HG02571 (cell line): ENCODE data around the gene PKHD1.

Experiments
- ATAC-seq: cut with Tn5 transposase; IDR thresholded peaks from one replicate; pipeline ENCODE4 v1.9.1; 2021; ENCODE audit warnings: mild to moderate bottlenecking, moderate library complexity; ENCODE audit not compliant: unreplicated experiment

PKHD1 gene

GRCh38 chr6:51651132-51651817, 436.1 kb downstream of the PKHD1 start:
- ATAC-seq = no peak

DNA sequence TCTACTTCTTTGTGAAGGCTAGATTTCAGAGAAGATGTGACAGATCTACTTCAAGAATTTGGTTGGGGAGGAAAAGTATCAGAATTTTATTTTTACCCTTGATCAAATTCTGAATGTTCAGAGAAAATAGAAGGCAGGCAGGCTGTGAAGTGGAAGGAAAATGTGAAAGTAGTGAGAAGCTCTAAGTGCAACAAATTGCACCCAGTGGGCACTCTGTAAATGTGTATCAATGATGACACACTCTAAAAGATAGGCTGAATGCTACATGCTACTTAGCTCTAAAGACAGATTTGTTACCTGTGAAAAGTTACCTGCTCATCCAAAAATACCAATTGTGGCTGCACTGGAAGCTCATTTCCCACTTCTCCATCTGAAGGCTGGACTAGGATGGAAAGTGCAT, 438.6 kb downstream of the PKHD1 start:
- no peak for ATAC-seq

DNA sequence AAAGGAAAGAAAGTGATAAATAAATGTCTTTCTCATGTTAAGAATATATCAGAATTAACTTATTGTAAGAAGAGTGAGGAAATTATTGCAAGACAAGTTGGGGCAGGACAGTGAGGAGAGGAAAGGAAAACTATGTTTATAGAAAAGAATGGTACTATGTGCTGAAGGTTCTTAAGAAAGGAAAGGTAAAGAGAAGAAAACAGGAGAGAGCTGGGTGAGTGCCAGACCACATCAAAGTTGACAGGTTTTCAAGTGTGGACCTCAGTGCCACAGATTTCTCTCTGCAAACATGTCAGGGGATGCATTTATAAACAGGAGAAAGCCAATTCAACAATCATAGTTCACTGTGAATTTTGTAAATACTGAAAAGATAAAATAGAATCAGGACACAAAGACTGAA, 439.2 kb downstream of the PKHD1 start:
- ATAC-seq = no peak

- no peak for ATAC-seq
Observed at GRCh38 chr6:51644426-51644825, 443.0 kb downstream of the PKHD1 start.

DNA sequence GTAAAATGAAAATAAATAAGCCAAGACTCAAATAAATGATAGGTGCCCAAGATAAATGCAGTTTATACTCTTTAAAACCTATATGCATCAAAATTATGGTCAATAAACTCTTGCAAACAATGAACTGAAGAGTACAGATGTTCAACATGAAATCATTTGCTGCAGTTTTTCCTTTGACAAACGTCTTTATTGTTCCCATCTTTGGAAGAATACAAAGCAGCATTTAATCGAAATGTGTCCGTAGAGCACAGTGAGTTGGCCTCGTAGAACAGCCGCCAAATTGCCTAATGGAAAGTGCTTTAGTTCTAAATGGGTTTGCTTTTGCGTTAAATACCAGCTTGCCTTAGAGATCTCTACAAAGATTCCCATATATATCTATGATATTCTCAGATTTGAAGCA, 447.4 kb downstream of the PKHD1 start:
- no peak for ATAC-seq

- no peak for ATAC-seq
Observed at GRCh38 chr6:51633424-51633823, 454.0 kb downstream of the PKHD1 start.

GRCh38 chr6:51630011-51630410, 457.4 kb downstream of the PKHD1 start:
- no peak for ATAC-seq

DNA sequence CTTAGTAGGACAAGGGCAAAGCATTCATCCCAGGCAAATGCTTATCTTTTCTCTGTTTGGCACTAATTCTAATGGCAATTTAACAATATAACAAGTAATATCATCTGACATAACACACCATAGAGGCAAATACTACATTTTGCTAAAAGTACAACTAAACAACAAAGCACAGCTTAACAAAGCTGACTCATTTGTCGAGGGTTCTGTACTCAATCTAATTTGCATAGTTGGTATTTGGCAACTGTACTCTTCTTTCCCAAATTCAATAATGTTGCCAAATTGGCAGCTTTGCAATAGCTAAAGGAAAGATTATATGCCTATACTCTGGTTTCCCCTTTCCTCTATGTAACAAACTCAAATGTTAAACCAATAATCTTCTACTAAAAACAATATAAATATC, 461.0 kb downstream of the PKHD1 start:
- ATAC-seq = no peak

GRCh38 chr6:51625566-51625965, 461.8 kb downstream of the PKHD1 start:
- ATAC-seq = no peak

GRCh38 chr6:51620971-51621370, 466.4 kb downstream of the PKHD1 start:
- no peak for ATAC-seq

- ATAC-seq = no peak
Observed at GRCh38 chr6:51619042-51619799, 468.2 kb downstream of the PKHD1 start.

DNA sequence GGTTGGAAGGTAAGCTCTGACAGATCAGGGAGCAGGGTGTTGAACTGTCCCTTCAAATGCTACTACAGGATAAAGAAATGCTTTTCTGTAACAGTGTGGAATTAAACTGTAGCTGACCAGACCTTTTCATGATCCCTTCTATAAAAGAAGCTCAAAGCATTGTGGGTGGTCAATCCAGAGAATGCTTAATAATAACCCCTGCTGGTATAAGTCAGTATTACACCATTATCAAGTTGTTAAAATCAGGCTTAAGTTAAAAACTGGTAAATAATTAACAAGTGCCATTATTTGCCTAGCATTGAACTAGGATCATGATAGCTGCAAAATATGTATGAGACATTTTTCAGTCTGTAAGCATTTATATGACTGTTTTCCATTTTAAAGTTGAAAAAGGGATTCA, 468.9 kb downstream of the PKHD1 start:
- no peak for ATAC-seq

DNA sequence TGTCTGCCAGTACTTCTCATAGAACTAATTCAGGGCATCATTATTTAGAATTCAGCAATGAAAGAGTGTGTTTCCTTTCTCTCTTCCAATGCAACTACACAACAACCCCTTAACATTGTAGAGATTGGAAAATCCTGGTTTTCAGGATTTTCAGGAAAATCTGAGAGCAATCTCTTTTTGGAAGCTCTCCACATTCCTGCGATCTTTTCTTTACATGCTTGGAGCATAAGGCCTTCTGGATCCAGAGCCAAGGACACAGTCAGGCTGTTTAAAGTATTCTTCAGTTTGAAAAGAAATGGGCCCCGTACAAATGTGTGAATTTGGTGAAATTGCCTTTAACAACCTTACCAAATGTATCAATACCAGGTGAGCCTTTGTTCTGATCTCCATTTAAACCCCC, 469.7 kb downstream of the PKHD1 start:
- ATAC-seq = no peak

DNA sequence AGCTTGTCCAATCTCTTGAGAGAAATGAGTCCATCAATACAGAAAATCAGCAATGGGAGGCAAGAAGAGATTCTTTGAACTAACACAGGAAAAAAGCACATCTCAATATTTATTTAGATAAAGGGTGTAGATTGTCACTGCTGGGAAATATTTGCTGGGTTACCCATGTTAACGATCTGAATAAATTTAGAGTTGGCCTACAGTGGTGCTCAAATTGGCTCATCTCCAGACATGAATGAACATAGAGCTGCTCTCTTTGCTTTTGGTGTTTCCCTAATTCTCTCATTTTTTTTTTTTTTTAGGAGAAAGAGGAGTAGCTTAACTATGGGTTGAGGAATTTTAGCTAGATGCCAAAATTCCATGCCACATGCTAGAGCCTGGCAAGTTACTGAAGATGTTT, 471.2 kb downstream of the PKHD1 start:
- ATAC-seq = no peak

GRCh38 chr6:51614725-51615124, 472.7 kb downstream of the PKHD1 start:
- no peak for ATAC-seq

GRCh38 chr6:51613558-51613957, 473.9 kb downstream of the PKHD1 start:
- ATAC-seq = no peak

- no peak for ATAC-seq
Observed at GRCh38 chr6:51608932-51609331, 478.5 kb downstream of the PKHD1 start.

DNA sequence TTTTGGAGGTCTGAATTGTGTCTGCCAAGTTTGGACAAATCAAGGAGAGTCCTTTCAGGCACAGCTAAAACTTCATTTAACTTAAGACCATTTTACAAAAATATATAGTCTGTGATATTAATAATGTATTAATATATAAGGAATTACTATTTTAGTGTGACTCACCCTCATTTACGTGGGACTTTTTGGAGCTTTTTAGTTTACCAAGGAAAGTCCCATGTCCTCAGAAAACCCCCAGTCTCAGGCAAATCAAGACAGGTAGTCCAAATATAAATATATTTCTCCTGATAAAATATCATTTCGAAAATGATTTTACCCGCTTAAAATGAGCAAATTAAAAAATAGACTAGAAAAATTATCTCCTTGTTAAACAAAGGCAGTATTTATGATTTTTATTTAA, 479.0 kb downstream of the PKHD1 start:
- ATAC-seq = no peak

DNA sequence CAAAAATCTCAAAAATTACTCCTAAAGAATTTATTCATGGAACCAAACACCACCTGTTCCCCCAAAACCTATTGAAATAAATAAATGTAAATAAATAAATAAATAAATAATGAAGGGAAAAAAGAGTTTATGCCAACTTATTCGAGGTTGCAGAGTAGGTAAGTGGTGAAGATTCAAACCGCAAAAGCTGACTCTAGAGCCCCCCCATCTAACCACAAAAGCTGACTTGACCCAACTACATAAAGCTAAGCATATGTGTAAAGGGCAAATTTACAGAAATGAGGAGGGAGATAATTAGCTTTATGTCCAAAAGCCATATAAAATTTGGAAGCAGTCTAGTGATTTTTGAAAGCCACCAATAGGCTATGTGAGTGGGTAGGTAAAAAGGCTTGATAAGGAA, 486.9 kb downstream of the PKHD1 start:
- no peak for ATAC-seq

GRCh38 chr6:51598171-51598570, 489.2 kb downstream of the PKHD1 start:
- no peak for ATAC-seq

- ATAC-seq = no peak
Observed at GRCh38 chr6:51594981-51595380, 492.4 kb downstream of the PKHD1 start.

DNA sequence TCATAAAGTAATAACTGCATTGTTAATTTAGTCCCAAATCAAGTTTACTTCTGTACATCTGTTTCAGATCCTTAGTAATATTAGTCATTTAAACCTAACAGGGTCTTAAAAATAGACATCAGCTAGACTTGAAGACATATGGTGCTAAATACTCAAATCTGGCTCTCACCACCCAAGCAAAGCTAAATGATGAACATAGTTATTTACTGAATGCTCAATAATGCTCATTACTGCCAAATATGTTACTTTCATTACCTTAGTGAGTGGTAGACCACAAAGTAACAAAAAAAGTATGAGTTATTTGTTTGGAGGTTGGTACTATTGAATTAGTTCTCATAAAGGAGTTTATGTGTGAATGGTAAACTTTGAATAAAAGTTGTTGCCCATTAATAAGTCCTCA, 502.1 kb downstream of the PKHD1 start:
- no peak for ATAC-seq

- ATAC-seq = no peak
Observed at GRCh38 chr6:51584163-51584562, 503.2 kb downstream of the PKHD1 start.
